Prostate gland (tissue), 2 donors: Measurements from ENCODE around the gene LMO4. TPM values are rescaled to one million over a fixed set of nuclear protein-coding genes. Genes with fewer than 3 reads are reported as not detected.

Experiments used
- DNase-seq: peaks from one replicate; pipeline ENCODE4 v3.0.0-alpha.2; 2019; ENCODE audit warnings: low spot score
- H3K27ac ChIP-seq, 2 donors: fragments of 200-600 bp; sonication (generic); 2 replicates each; pipeline ENCODE4 v1.5.1; 2017 to 2019
- H3K27me3 ChIP-seq: fragments of 200-600 bp; sonication (generic); replicated peaks from 2 replicates; pipeline ENCODE4 v1.5.1; 2019; ENCODE audit not compliant: insufficient read depth
- H3K36me3 ChIP-seq, 2 donors: fragments of 200-600 bp; sonication (generic); 1 replicate in 1 of 2; 2 replicates in 1 of 2; pipeline versions ENCODE4 v1.5.1 to v1.8.1; 2017 to 2019
- H3K4me1 ChIP-seq: fragments of 200-600 bp; sonication (generic); replicated peaks from 2 replicates; pipeline ENCODE4 v1.5.1; 2019
- H3K4me3 ChIP-seq, 2 donors: fragments of 200-600 bp; sonication (generic); 2 replicates each; pipeline ENCODE4 v1.5.1; 2017 to 2019
- H3K9me3 ChIP-seq: fragments of 200-600 bp; sonication (generic); 2 replicates; pipeline ENCODE4 v1.5.1; 2017
- CTCF ChIP-seq, 4 experiments: fragments of 200-600 bp in 2 of 4; fragments of 450-650 bp in 2 of 4; sonication (generic) in 2 of 4; IDR thresholded peaks; 1 replicate in 3 of 4; 2 replicates in 1 of 4; pipeline ENCODE4 v1.5.1; 2016 to 2019; ENCODE audit warnings: antibody characterized with exemption in 4 of 4, mild to moderate bottlenecking in 2 of 4, moderate library complexity in 2 of 4
- POLR2A ChIP-seq: fragments of 450-650 bp; IDR thresholded peaks from one replicate; pipeline ENCODE4 v1.6.1; 2016; ENCODE audit warnings: antibody characterized with exemption, mild to moderate bottlenecking
- POLR2AphosphoS5 ChIP-seq: sonication (generic); formaldehyde crosslinking; IDR thresholded peaks from one replicate; pipeline ENCODE4 v1.6.1; 2017; ENCODE audit warnings: antibody characterized with exemption
- WGBS: methylation state at CpG from one replicate; pipeline ENCODE4 v1.1.5; 2018; 5-methylcytosine and 5-hydroxymethylcytosine counted together
- intact Hi-C: fragments of 100-400 bp; cut with DNase I; formaldehyde crosslinking; loops from one replicate; pipeline ENCODE4 v1.14.2; 2022
- total RNA-seq, 2 donors: library from RNA; depleted of rRNA; stranded (reverse); fragments of >200 nt; gene quantifications; one replicate each; pipeline ENCODE4 v1.1.0, GENCODE V29; 2016

Gene LMO4
- total RNA-seq, 2 donors from 2014 or later, result 41.9 to 78.0 TPM

GRCh38 chr1:87368907-87369306, 40.2 kb downstream of the LMO4 start:
- WGBS, result 87% methylated on average over 2 of the region's 2 CpGs
- intact Hi-C loops, result no loop called here
- no peak for DNase-seq

GRCh38 chr1:87369736-87370478, 41.2 kb downstream of the LMO4 start:
- no peaks in the 10 kb centered on the region for H3K9me3 ChIP-seq
- intact Hi-C loops, result no loop called here
- no peaks in the 10 kb centered on the region for H3K36me3 ChIP-seq
- no peak for TF ChIP-seq POLR2AphosphoS5
- no peak for TF ChIP-seq POLR2A
- TF ChIP-seq CTCF (IDR thresholded peaks at IDR 0.05), result no peak
- no peaks in the 10 kb centered on the region for H3K27me3 ChIP-seq
- H3K4me3 ChIP-seq, result no peak overlapping the region
- H3K4me1 ChIP-seq, result no peaks in the 10 kb centered on the region
- 49% methylated on average over 3 of the region's 3 CpGs for WGBS
- no peak overlapping the region for H3K27ac ChIP-seq
- no peak for DNase-seq

More at GRCh38 chr1:87368907-87369306, 40.2 kb downstream of the LMO4 start:
- no peaks in the 10 kb centered on the region for H3K4me1 ChIP-seq
- H3K4me3 ChIP-seq, result no peak overlapping the region
- no peak for TF ChIP-seq CTCF (IDR thresholded peaks at IDR 0.05)
- no peak for TF ChIP-seq POLR2A
- TF ChIP-seq POLR2AphosphoS5, result no peak
- H3K27me3 ChIP-seq, result no peaks in the 10 kb centered on the region
- H3K9me3 ChIP-seq, result no peaks in the 10 kb centered on the region
- no peaks in the 10 kb centered on the region for H3K36me3 ChIP-seq
- no peak overlapping the region for H3K27ac ChIP-seq

GRCh38 chr1:87370544-87370943, 41.9 kb downstream of the LMO4 start:
- intact Hi-C loops, result no loop called here
- Histone ChIP-seq H3K4me3 (no peak overlapping the region), H3K27me3 (no peaks in the 10 kb centered on the region), H3K36me3 (no peaks in the 10 kb centered on the region), H3K9me3 (no peaks in the 10 kb centered on the region), H3K27ac (no peak overlapping the region), H3K4me1 (no peaks in the 10 kb centered on the region)
- DNase-seq, result no peak
- TF ChIP-seq CTCF (IDR thresholded peaks at IDR 0.05), result no peak
- WGBS, result 82% methylated on average over 5 of the region's 5 CpGs

- no peaks in the 10 kb centered on the region for H3K4me1 ChIP-seq
- no peak overlapping the region for H3K27ac ChIP-seq
- H3K4me3 ChIP-seq, result no peak overlapping the region
- H3K9me3 ChIP-seq, result no peaks in the 10 kb centered on the region
- no peaks in the 10 kb centered on the region for H3K27me3 ChIP-seq
- no peaks in the 10 kb centered on the region for H3K36me3 ChIP-seq
- intact Hi-C loops, result no loop called here
- DNase-seq, result no peak
- TF ChIP-seq POLR2AphosphoS5, result no peak
- TF ChIP-seq POLR2A, result no peak
- no peak for TF ChIP-seq CTCF (IDR thresholded peaks at IDR 0.05)
Observed at GRCh38 chr1:87379306-87379705, 50.6 kb downstream of the LMO4 start.

GRCh38 chr1:87386217-87386790, 57.6 kb downstream of the LMO4 start:
- H3K9me3 ChIP-seq, result no peaks in the 10 kb centered on the region
- no peak for DNase-seq
- no peak overlapping the region for H3K27ac ChIP-seq
- H3K27me3 ChIP-seq, result no peaks in the 10 kb centered on the region
- H3K4me3 ChIP-seq, result no peak overlapping the region
- intact Hi-C loops, result no loop called here
- 46% methylated on average over 5 of the region's 5 CpGs for WGBS
- no peak for TF ChIP-seq POLR2A
- no peak for TF ChIP-seq CTCF (IDR thresholded peaks at IDR 0.05)
- no peak for TF ChIP-seq POLR2AphosphoS5
- H3K4me1 ChIP-seq, result no peaks in the 10 kb centered on the region
- H3K36me3 ChIP-seq, result no peaks in the 10 kb centered on the region
